MM.1S (cell line): ENCODE measurements around the gene GNB1.

Source experiments
- DNase-seq: peaks from one replicate; pipeline ENCODE4 v3.0.0-alpha.2; 2015
- H2AFZ ChIP-seq: fragments of 300-600 bp; sonication (generic); 2 replicates; pipeline ENCODE4 v1.6.0; 2016; ENCODE audit warnings: antibody characterized with exemption, low read length
- H3F3A ChIP-seq: fragments of 300-600 bp; sonication (generic); 2 replicates; pipeline ENCODE4 v1.6.1; 2016; ENCODE audit warnings: mild to moderate bottlenecking, antibody characterized with exemption, low read length, moderate library complexity, mixed read lengths; ENCODE audit not compliant: insufficient read depth
- H3K27ac ChIP-seq: fragments of 300-600 bp; sonication (generic); 2 replicates; pipeline ENCODE4 v1.5.1; 2016; ENCODE audit warnings: mild to moderate bottlenecking, low read length
- H3K27me3 ChIP-seq: fragments of 300-600 bp; sonication (generic); replicated peaks from 2 replicates; pipeline ENCODE4 v1.6.0; 2016; ENCODE audit warnings: low read length; ENCODE audit not compliant: insufficient read depth
- H3K36me3 ChIP-seq: fragments of 300-600 bp; sonication (generic); replicated peaks from 2 replicates; pipeline ENCODE4 v1.6.1; 2016; ENCODE audit warnings: mild to moderate bottlenecking, low read length, mixed read lengths; ENCODE audit not compliant: insufficient read depth
- H3K4me1 ChIP-seq: fragments of 300-600 bp; sonication (generic); 2 replicates; pipeline ENCODE4 v1.6.1; 2016; ENCODE audit warnings: low read length, mixed read lengths
- H3K4me2 ChIP-seq: fragments of 300-600 bp; sonication (generic); 2 replicates; pipeline ENCODE4 v1.6.0; 2016; ENCODE audit warnings: low read depth, low read length
- H3K4me3 ChIP-seq: fragments of 300-600 bp; sonication (generic); 2 replicates; pipeline ENCODE4 v1.5.1; 2016; ENCODE audit warnings: low read length, mixed read lengths
- H3K79me2 ChIP-seq: fragments of 300-600 bp; sonication (generic); 2 replicates; pipeline ENCODE4 v1.6.1; 2016; ENCODE audit warnings: mixed run types, low read length, mixed read lengths
- H3K9ac ChIP-seq: fragments of 300-600 bp; sonication (generic); 2 replicates; pipeline ENCODE4 v1.6.1; 2016; ENCODE audit warnings: low read length, mixed read lengths
- H3K9me2 ChIP-seq: fragments of 300-600 bp; sonication (generic); replicated peaks from 2 replicates; pipeline ENCODE4 v1.6.1; 2016; ENCODE audit warnings: mild to moderate bottlenecking, low read length, mixed read lengths; ENCODE audit not compliant: insufficient read depth
- H3K9me3 ChIP-seq: fragments of 300-600 bp; sonication (generic); replicated peaks from 2 replicates; pipeline ENCODE4 v1.6.1; 2016; ENCODE audit warnings: mild to moderate bottlenecking, low read length, mixed read lengths; ENCODE audit not compliant: insufficient read depth
- H4K20me1 ChIP-seq: fragments of 300-600 bp; sonication (generic); 2 replicates; pipeline ENCODE4 v1.6.1; 2016; ENCODE audit warnings: mild to moderate bottlenecking, low read length, moderate library complexity, mixed read lengths; ENCODE audit not compliant: insufficient read depth
- CTCF ChIP-seq: fragments of 300-600 bp; sonication (generic); IDR thresholded peaks from 2 replicates; pipeline ENCODE4 v1.5.1; 2016; ENCODE audit warnings: antibody characterized with exemption, low read length, mixed read lengths
- EZH2 ChIP-seq: fragments of 300-600 bp; sonication (generic); optimal IDR thresholded peaks from 2 replicates; pipeline ENCODE3; 2017; ENCODE audit warnings: low read depth, mild to moderate bottlenecking, antibody characterized with exemption, low read length, mixed read lengths
- EZH2phosphoT487 ChIP-seq: fragments of 300-600 bp; sonication (generic); IDR thresholded peaks from 2 replicates; pipeline ENCODE4 v1.6.1; 2018; ENCODE audit warnings: antibody characterized with exemption, low read length

The GNB1 gene

DNA sequence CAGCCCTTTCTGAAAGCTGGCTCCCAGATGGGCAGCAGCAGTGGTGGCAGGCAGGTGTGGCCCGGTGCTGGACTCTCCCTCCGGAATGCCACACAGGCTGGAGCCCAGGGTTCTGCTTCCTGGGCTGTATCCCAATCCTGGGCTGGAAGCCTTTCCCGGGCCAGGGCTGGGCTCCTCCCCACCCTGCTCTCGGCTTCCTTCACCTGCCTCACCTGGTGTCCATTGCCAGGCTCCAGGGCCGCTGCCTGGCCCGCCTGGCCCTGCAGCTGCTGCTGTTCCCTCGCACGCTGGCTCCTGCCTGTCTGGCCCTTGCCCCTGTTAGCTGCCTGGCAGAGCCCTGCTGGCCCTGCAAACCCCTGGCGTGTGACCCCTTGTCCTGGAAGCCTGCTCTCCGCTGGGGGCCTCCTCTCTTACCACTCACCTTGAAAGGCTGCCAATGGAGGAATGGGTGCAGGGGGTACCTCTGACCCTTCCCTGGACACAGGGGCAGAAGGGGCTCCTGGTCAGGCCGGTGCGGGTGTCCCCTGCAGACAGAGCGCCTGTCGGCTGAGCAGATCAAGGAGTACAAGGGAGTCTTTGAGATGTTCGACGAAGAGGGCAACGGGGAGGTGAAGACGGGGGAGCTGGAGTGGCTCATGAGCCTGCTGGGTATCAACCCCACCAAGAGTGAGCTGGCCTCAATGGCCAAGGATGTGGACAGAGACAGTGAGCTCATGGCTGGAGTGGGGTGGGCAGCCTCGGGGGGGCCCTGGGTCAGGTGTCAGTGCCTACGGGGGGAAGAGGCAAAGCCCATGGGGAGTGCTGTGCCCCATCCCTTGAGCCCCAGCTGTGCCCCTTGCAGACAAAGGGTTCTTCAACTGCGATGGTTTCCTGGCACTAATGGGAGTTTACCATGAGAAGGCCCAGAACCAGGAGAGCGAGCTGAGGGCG lies 25.3 kb upstream of the GNB1 start:
- no peak overlapping the region for H3K4me3 ChIP-seq
- no peaks in the 10 kb centered on the region for H3K36me3 ChIP-seq
- H3K9ac ChIP-seq, result no peak overlapping the region
- H3K27me3 ChIP-seq, result peaks cover 5% of the 10 kb centered on the region
- H3K4me2 ChIP-seq, result no peak overlapping the region
- peaks cover 10% of the 10 kb centered on the region for H3K4me1 ChIP-seq
- H3K79me2 ChIP-seq, result no peaks in the 10 kb centered on the region
- no peaks in the 10 kb centered on the region for H3K9me3 ChIP-seq
- no peak overlapping the region for H2AFZ ChIP-seq
- TF ChIP-seq EZH2phosphoT487, result no peak
- TF ChIP-seq EZH2, result no peak
- no peak for TF ChIP-seq CTCF
- H4K20me1 ChIP-seq, result no peaks in the 10 kb centered on the region
- no peak for DNase-seq
- no peaks in the 10 kb centered on the region for H3F3A ChIP-seq
- no peak overlapping the region for H3K27ac ChIP-seq
- H3K9me2 ChIP-seq, result no peaks in the 10 kb centered on the region

- Histone ChIP-seq H3K79me2 (no peaks in the 10 kb centered on the region), H3K9me2 (no peaks in the 10 kb centered on the region), H3K9me3 (no peaks in the 10 kb centered on the region), H3K27ac (no peak within 1 kb of the TSS), H3K9ac (no peak within 1 kb of the TSS), H4K20me1 (no peaks in the 10 kb centered on the region), H3K4me1 (peaks cover 18% of the 10 kb centered on the region), H3K27me3 (peaks cover 5% of the 10 kb centered on the region), H3K4me3 (no peak within 1 kb of the TSS), H3K4me2 (no peak within 1 kb of the TSS), H2AFZ (no peak within 1 kb of the TSS), H3K36me3 (no peaks in the 10 kb centered on the region), H3F3A (peaks cover 3% of the 10 kb centered on the region; the same call in 1 of the 2 replicates)
- TF ChIP-seq EZH2 (no peak), CTCF (no peak)
- DNase-seq, result no peak
Observed at GRCh38 chr1:1914971-1915692, 24.2 kb upstream of the GNB1 start, which contains the start of gene CALML6. TSS of gene CALML6 (plus strand) at chr1:1915260. CDS start at chr1:1915281, 21 bp downstream.

DNA sequence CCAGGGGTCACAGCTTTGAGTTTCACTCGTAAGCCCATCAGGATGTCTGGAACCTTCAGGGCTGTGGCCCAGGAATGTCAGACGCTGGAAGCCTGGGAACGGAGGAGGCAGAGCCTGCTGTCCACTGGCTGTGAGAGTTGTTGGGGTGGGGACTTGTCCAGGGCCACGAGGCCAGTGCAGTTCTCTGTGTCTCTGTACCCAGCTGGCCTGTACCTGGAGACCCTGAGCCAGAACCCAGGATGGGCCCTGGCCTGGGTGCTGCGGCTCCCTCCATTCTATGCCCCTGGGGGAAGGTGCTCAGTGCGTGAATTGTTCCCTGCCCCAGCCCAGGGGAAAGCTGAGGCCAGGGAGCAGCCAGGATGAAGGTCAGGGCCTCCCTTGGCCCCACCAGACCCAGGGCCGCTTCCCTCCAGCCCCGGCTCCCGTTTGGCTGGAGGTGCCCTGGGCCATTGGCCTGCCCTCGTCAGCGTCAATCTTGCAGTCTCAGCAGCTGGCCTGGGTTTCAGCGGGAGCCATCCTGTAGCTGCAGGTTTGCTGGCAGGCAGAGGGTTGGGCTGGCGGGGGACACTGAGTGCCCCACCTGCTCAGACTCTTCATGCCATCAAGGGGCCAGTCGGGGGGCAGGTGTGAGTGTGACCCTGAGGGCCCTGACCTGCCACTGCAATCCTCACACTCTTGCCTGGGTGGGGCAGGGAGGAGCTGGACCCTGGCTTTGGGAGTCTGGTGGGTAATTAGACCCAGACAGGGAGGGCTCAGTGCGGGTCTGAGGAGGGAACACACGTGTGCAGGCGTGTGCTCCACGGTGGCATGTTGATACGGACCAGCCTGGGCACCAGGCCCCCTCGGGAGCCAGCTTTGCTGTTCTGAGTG lies 23.4 kb upstream of the GNB1 start:
- Histone ChIP-seq H3K4me1 (peaks cover 21% of the 10 kb centered on the region), H3K9me3 (no peaks in the 10 kb centered on the region), H3K27ac (no peak overlapping the region), H2AFZ (no peak overlapping the region), H3F3A (peaks cover 10% of the 10 kb centered on the region), H3K4me2 (no peak overlapping the region), H4K20me1 (no peaks in the 10 kb centered on the region), H3K9me2 (no peaks in the 10 kb centered on the region), H3K27me3 (peaks cover 5% of the 10 kb centered on the region; the same call in 1 of the 2 replicates), H3K79me2 (no peaks in the 10 kb centered on the region), H3K36me3 (no peaks in the 10 kb centered on the region), H3K4me3 (no peak overlapping the region), H3K9ac (no peak overlapping the region)
- TF ChIP-seq EZH2phosphoT487 (no peak), CTCF (no peak), EZH2 (no peak)
- no peak for DNase-seq
